HL-60/S4 (cell line): ENCODE measurements around the gene H2BW1.
"Not testable (repeated sequence)": the region's sequence is repeated elsewhere in the genome, so short reads cannot be mapped to it uniquely, and the experiment has no call there.

Source experiments
- in situ Hi-C: fragments of 300-500 bp; cut with MboI; formaldehyde crosslinking; loops from 2 replicates; pipeline ENCODE4 v1.14.3; 2022; ENCODE audit warnings: low sequenced_read_pairs

Gene H2BW1, protein sequence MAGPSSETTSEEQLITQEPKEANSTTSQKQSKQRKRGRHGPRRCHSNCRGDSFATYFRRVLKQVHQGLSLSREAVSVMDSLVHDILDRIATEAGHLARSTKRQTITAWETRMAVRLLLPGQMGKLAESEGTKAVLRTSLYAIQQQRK

DNA sequence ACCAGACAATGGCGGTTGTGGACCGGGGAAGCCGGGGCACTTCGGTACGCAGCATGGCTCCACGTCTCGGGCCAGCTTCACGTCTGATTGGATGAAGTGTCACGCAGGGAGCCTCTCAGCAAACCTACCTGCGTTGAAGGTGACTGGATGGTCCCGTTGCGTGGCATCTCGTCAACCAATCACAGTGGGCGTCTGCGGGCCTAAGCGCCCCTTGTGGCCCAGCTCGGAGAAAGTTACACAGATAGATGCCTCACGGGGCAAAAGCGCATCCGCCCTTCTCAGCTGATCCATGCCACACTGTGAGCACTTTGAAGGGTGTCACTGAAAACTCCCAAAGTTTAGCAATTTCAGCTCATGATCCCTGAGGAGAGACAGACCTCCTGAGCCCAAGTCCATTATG lies at the start of gene H2BW1:
TSS of gene H2BW1 (minus strand) at position 103 of the 400 bp plus-strand sequence. CDS start 132 bp downstream, outside the sequence.
- in situ Hi-C loops, result no loop called here

DNA sequence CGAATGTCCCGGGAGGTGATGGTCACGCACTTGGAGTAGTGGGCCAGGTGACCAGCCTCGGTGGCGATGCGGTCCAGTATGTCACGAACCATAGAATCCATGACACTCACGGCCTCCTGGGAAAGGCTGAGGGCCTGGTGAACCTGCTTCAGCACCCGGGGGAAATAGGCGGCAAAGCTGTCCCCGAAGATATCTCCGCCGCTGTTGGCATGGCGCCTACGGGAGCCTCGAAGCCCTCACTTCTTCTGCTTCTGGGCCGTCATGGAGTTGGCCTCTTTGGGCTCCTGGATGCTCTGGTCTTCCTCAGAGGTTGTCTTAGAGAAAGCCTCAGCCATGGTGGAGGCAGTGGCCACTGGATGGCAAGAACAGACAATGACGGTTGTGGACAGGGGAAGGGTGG lies 49.1 kb upstream of the H2BW1 start:
- in situ Hi-C loops, result not testable (repeated sequence)

DNA sequence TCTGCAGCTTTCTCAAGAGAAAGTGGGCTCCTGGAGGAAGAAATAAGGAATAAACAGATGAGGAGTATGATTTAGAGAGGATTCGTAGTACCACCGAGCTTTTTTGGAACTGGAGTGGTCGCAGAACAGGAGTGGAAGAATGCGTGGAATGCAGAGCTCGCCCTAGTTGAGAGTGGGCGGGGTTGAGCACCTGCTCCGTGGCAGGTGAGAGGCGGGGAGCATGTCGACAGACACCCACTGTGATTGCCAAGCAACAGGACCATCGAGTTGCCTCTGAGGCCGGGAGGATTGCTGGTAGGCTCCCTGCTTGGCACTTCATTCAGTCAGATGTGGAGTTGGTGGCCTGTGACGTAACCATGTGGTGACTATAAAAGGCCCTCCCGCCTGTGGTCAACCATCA lies 41.4 kb upstream of the H2BW1 start:
- in situ Hi-C loops, result not testable (repeated sequence)

DNA sequence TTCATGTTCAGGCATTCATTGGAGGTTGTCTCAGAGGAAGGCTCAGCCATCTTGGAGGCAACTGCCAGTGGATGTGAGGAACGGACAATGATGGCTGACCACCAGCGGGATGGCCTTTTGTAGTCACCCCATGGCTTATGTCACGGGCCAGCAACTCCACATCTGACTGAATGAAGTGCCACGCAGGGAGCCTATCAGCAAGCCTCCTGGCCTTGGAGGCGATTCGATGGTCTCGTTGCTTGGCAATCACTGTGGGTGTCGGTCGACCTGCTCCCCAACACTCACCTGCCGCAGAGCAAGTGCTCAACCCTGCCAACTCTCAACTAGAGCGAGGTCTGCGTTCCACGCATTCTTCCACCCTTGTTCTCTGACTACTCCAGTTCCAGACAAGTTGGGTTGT lies 33.7 kb upstream of the H2BW1 start:
- in situ Hi-C loops, result no loop called here

DNA sequence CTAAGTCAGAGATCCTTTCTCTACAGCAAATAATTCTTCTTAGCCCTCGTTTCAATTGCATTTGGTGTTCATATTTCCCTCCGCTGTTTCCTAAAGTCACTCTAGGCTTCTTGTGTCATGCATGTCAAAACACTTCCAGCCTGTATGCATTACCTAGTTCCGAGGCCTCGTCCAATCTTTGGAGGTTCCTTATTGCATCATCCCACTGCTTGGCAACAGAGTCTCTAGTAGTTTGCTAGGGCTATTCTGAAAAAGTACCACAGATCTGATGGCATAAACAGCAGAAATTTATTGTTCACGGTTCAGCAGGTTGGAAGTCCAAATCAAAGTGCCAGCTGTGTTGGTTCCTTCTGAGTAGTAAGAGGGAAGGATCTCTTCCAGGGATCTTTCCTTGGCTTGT lies 32.1 kb upstream of the H2BW1 start:
- in situ Hi-C loops, result no loop called here

DNA sequence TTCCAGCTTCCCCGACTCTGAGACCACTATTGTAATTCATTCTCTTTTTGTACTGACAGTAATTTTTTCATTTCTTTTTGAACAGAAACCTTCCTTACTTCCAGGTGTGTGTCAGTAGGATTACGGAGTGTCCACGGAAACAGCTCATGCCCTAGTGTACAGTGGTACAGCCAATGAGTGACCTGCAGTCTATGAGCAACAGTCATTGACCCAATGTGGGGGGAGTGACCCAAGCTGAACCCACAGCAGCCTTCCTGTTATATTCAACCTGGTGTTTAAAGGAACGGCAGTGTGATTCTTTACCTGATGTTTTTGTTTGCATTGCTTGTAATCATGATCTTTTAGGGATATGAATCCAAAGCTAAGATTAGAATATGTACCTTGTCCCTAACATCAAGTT lies 27.5 kb upstream of the H2BW1 start:
- in situ Hi-C loops, result no loop called here

DNA sequence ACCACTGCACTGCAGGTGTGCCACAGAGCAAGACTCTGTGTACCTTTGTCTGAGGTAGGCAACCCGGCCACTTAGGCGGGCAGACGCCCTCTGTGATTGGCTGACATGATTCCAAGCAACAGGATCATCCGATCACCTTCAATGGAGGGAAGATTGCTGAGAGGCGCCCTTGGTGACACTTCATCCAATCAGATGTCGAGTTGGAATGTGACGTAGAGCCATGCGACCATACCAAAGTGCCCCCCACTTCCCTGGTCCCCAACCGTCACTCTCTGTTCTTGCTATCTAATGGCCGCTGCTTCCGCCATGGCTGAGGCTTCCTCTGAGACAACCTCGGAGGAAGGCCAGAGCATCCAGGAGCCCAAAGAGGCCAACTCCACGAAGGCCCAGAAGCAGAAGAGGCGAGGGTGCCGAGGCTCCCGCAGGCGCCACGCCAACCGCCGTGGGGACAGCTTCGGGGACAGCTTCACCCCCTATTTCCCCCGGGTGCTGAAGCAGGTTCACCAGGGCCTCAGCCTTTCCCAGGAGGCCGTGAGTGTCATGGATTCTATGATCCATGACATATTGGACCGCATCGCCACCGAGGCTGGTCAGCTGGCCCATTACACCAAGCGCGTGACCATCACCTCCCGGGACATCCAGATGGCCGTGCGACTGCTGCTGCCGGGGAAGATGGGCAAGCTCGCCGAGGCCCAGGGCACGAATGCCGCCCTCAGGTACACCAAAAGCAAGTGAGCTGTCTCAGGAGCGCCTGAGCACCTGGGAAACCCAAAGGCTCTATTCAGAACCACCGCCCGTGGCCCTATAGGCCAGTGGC lies 26.4 kb upstream of the H2BW1 start, which contains the start of gene H2BW2:
TSS of gene H2BW2 (plus strand) at position 268 of the 817 bp plus-strand sequence. CDS start at position 307, 39 bp downstream.
- in situ Hi-C loops, result no loop called here

DNA sequence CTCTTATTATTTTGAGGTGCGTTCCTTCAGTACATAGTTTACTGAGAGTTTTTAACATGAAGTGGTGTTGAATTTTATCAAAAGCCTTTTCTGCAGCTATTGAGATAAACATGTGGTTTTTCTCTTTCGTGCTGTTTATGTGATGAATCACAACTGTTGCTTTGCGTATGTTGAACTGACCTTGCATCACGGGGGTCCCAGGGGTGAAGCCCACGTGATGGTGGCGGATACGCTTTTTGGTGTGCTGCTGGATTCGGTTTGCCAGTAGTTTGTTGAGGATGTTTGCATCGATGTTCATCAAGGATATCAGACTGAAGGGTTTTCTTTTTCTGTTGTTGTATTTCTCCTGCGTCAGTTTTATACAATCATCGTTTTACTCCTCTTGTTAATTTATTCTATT lies 4.6 kb upstream of the H2BW1 start:
- in situ Hi-C loops, result no loop called here

DNA sequence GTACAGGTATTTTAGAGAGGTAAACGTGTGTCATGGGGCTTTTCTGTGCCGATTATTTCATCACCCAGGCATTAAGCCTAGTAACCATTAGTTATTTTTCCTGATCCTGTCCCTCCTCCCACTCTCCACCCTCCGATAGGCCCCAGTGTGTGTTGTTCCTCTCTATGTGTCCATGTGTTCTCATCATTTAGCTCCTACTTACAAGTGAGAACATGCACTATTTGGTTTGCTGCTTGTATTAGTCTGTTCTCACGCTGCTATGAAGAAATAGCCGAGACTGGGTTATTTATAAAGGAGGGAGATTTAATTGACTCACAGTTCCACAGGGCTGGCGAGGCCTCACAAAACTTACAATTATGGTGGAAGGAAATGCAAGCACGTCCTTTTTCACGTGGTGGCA lies 2.1 kb upstream of the H2BW1 start:
- in situ Hi-C loops, result not testable (repeated sequence)

DNA sequence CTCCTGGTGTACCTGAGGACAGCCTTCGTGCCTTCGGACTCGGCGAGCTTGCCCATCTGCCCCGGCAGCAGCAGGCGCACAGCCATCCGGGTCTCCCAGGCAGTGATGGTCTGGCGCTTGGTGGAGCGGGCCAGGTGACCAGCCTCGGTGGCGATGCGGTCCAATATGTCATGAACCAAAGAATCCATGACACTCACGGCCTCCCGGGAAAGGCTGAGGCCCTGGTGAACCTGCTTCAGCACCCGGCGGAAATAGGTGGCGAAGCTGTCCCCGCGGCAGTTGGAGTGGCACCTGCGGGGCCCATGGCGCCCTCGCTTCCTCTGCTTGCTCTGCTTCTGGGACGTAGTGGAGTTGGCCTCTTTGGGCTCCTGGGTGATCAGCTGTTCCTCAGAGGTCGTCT lies 350 bp downstream of the H2BW1 start:
- in situ Hi-C loops, result no loop called here

DNA sequence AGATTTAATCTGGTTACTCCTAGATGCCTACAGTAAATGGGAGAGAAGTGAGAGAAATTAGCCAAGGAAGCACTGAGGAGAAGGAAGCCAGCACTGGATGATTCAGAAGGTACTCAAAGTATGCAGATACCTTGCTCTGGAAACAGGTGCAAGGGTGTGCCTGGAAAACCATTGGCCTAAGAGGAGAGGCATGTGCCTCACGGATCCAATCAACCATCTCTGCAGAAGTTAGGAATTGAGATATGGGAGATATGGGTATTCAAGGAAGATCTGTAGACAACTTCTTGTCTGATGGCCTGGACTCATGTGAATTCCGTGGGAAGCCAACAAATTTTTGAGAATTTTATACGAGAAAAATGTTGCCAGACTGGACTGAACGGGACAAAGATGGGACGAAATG lies 4.7 kb downstream of the H2BW1 start:
- in situ Hi-C loops, result no loop called here

DNA sequence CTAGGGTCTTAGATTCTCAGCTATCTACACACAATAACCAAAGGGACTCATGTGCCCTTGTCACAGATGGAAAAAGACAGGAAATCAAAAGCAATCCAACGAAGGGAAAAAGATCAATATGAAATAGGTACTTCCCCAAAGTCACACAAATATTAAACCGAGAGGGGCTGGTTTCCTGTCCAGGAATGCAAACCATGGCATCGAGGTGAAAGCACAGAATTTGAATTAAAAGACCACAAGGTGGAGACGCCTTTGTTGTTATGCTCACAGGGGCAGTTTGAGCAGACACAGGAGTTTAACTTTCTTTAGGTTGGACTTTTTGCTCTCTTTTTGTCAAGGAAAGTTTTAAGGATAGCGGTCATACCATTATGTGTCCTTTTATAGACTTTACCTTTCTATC lies 14.3 kb downstream of the H2BW1 start:
- in situ Hi-C loops, result no loop called here

DNA sequence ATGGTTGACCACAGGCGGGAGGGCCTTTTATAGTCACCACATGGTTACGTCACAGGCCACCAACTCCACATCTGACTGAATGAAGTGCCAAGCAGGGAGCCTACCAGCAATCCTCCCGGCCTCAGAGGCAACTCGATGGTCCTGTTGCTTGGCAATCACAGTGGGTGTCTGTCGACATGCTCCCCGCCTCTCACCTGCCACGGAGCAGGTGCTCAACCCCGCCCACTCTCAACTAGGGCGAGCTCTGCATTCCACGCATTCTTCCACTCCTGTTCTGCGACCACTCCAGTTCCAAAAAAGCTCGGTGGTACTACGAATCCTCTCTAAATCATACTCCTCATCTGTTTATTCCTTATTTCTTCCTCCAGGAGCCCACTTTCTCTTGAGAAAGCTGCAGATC lies 30.0 kb downstream of the H2BW1 start:
- in situ Hi-C loops, result not testable (repeated sequence)

DNA sequence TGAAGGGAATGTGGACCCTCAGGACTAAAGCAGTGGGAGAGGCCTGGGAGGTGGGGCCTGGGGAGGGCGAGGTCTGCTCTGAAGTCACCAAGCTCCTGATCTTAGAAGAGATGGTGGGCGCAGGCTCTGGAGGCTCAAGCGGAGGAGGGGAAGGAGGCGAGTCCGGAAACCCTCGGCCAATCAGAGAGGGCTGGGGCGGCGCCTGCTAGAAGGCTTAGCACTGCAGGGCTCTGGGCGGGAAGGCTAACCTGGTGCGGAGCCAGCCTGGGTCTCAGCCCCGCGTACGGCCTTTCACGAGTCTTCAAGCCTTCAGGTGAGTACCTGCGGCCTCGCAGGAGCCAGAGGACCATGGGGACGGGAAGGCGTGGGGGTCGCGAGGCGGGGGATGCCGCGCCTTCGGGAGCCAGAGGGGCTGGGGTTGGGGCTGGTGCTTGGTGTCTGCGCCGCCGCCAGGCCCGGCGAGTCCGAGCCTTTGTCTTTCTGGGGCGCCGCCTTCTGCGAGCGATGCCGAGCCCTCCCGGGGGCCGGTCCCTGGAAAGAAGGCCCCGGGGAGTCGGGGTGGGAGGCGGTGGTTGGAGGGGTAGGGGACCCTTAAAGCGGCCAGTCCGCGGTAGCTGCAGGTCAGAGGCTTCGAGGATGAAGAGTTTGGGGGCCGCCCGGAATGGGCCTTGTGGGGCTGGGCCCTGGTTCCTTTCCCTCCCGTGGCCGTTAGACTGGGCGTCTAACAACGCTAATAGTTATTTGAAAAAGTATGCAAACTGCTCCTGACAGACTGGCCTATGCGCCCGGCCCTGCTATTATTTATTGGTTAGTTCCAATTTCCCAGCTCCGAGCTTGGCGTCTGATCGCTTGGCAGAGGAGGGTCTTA lies 50.9 kb downstream of the H2BW1 start, which contains the start of gene TMSB15B:
TSS of gene TMSB15B (plus strand) at position 217 of the 868 bp plus-strand sequence.
- in situ Hi-C loops, result not testable (repeated sequence)
